Spleen (tissue), 11 donors: ENCODE measurements around the gene GFER. TPM values are rescaled to one million over a fixed set of nuclear protein-coding genes. Genes with fewer than 3 reads are reported as not detected.

Source experiments
- DNase-seq: peaks from one replicate; pipeline ENCODE4 v3.0.0-alpha.2; 2020
- H3K27ac ChIP-seq, 8 donors: fragments of 200-600 bp; sonication (generic) in 7 of 8; 1 replicate in 4 of 8; 2 replicates in 4 of 8; pipeline versions ENCODE4 v1.5.0 to v1.8.0; 2016 to 2021; ENCODE audit warnings: inconsistent platforms in 4 of 8, mild to moderate bottlenecking in 4 of 8, moderate library complexity in 1 of 8
- H3K27me3 ChIP-seq, 7 donors: fragments of 200-600 bp; sonication (generic) in 6 of 7; replicated peaks in 1 of 7; 1 replicate in 4 of 7; 2 replicates in 3 of 7; pipeline versions ENCODE4 v1.5.0 to v1.8.0; 2016 to 2021; ENCODE audit warnings: inconsistent platforms in 3 of 7, mild to moderate bottlenecking in 1 of 7
- H3K36me3 ChIP-seq, 6 donors: fragments of 200-600 bp; sonication (generic) in 5 of 6; 1 replicate in 4 of 6; 2 replicates in 2 of 6; pipeline versions ENCODE4 v1.5.0 to v1.8.0; 2016 to 2021; ENCODE audit warnings: inconsistent platforms in 2 of 6
- H3K4me1 ChIP-seq, 6 donors: fragments of 200-600 bp; sonication (generic) in 5 of 6; 1 replicate in 3 of 6; 2 replicates in 3 of 6; pipeline versions ENCODE4 v1.5.0 to v1.8.0; 2016 to 2021; ENCODE audit warnings: inconsistent platforms in 3 of 6
- H3K4me3 ChIP-seq, 8 donors: fragments of 200-600 bp; sonication (generic) in 7 of 8; 1 replicate in 4 of 8; 2 replicates in 4 of 8; pipeline versions ENCODE4 v1.5.0 to v1.8.0; 2016 to 2021; ENCODE audit warnings: inconsistent platforms in 4 of 8, mild to moderate bottlenecking in 4 of 8, moderate library complexity in 2 of 8
- H3K9me3 ChIP-seq, 8 donors: fragments of 200-600 bp; sonication (generic) in 7 of 8; 1 replicate in 4 of 8; 2 replicates in 4 of 8; pipeline versions ENCODE4 v1.5.0 to v1.8.0; 2016 to 2021; ENCODE audit warnings: inconsistent platforms in 4 of 8
- CTCF ChIP-seq, 11 experiments: fragments of 200-600 bp in 7 of 11; fragments of 450-650 bp in 4 of 11; sonication (generic) in 4 of 11; IDR thresholded peaks in 8 of 11; conservative IDR thresholded peaks in 3 of 11; 1 replicate in 7 of 11; 2 replicates in 4 of 11; pipeline versions ENCODE4 v1.4.0 to v1.8.0; 2016 to 2021; ENCODE audit warnings: antibody characterized with exemption in 11 of 11, inconsistent platforms in 4 of 11, mild to moderate bottlenecking in 1 of 11
- POLR2A ChIP-seq, 3 donors: fragments of 450-650 bp; IDR thresholded peaks; one replicate each; pipeline ENCODE4 v1.5.1; 2017; ENCODE audit warnings: antibody characterized with exemption in 3 of 3, mild to moderate bottlenecking in 1 of 3
- POLR2AphosphoS5 ChIP-seq, 3 donors: sonication (generic); formaldehyde crosslinking; IDR thresholded peaks; one replicate each; pipeline ENCODE4 v1.5.1; 2017; ENCODE audit warnings: antibody characterized with exemption in 3 of 3
- WGBS, 5 donors: extraction: QIAGEN DNeasy Blood & Tissue Kit in 3 of 5; methylation state at CpG; one replicate each; pipeline versions ENCODE4 v1.1.5 to v1.1.7; 2013 to 2018; 5-methylcytosine and 5-hydroxymethylcytosine counted together
- intact Hi-C: fragments of 100-400 bp; cut with DNase I; formaldehyde crosslinking; loops from one replicate; pipeline ENCODE4 v1.15.0; 2023; ENCODE audit warnings: low total_unique reads
- polyA plus RNA-seq, 3 donors: library from polyadenylated mRNA; stranded (reverse); fragments of 200-250 nt; gene quantifications; one replicate each; pipeline ENCODE4 v1.2.1, GENCODE V29; 2013
- total RNA-seq, 7 donors: library from RNA; depleted of rRNA in 3 of 7; stranded (reverse); fragments of >200 nt in 3 of 7; fragmentation: NEBNext Ultra II Directional in 4 of 7; extraction: Animal tissue kit (Norgen Biotek cat#: 25700) in 4 of 7; gene quantifications; one replicate each; pipeline versions ENCODE4 v1.1.0 to v1.2.1, GENCODE V29; 2016 to 2021
- donor health status: healthy with polysubstance abuse.
- donor health status: DM: no; HTN: no; CAD: no; lungs with moderate emphysema.
- donor health status: DM: no; HTN: no; CAD: no.
- donor health status: Bipolar disorder and iron deficiency.
- donor health status: healthy.
- donor health status: DM: no; HTN: no; CAD: no.
- donor health status: DM: yes; HTN: yes; CAD: no.

Gene GFER
- total and polyA plus RNA-seq, 10 donors: 9.6 to 36.0 (median 22.8) TPM

DNA sequence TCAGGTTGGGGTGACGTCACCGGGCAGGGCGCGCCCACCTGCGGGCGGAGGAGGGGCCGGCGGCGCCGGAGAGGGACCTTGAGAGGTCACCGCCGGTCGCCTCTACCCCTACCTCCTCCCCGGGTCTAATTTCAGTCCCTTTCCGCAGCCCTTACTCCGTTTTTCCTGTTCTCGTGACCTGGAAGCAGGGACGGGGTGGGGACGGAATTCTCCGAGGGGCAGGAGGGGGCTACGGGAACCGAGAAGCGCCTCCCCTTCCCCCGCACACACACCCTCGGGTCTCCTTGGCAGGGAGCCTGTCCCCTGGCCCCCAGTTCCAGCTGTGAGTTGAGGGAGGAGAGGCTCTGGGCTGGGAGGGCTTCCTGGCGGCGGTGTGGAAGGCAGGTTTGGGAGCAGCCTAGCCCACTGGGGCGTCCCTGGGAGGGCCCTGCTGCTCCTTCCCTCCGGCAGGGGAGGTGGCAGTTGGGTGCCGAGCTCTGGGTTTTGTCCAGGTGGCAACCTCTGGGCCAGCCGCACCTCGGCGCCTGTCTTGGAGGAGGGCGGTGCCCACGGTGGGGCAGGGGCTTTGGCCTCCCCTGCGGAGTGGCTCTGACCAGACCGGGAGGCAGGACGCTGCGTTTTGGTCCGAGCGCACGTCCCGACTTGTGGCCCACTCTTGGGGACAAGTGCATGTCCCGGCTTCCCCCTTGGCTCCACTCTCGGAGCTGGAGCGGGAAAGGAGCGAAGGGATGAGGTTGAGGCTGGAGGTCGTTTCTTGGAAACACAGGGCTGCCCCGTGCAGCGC lies 6.5 kb downstream of the GFER start:
- Histone ChIP-seq H3K4me3 (peak overlapping the region; percentile 16 to 72 (median 35)), H3K36me3 (peaks cover 0 to 19% (median 14%) of the 10 kb centered on the region in 6 donors), H3K4me1 (peaks cover 11 to 50% (median 33%) of the 10 kb centered on the region in 6 donors), H3K9me3 (peaks cover 0 to 5% (median 0%) of the 10 kb centered on the region in 8 donors), H3K27me3 (peaks cover 0 to 39% (median 23%) of the 10 kb centered on the region in 7 donors), H3K27ac (peak overlapping the region in 7 of 8 donors; percentile 27 to 93 (median 84))
- 1 to 4% (median 3%) methylated on average over 31 to 49 of the region's 50 CpGs for WGBS, 5 donors
- TF ChIP-seq POLR2A (IDR thresholded peaks at IDR 0.05) (no peak), POLR2AphosphoS5 (IDR thresholded peaks at IDR 0.05) (peak; percentile 31 to 61 (median 50))
- intact Hi-C loops: no loop called here
- DNase-seq: peak; percentile 90

DNA sequence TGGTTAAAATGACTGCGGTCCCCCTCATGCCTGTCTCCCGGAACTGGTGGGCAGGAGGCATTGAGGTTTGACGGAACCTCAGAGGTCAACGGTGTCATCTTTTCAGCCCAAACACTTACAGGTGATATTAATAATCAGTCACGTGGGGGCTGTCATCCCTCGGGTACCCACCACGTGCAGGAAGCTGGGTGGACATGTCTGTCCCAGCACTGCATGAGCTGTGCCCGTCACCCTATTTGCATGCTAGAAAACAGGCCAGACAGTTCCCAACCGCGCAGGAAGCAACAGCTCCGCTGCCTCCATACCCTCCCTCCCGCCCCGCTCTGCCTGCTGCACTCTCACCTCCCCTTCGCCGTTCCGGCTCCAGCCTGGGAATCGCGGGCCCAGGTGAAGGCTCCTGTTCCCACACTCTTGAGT lies 7.2 kb downstream of the GFER start:
- peak overlapping the region in 7 of 8 donors; percentile 27 to 72 (median 38) for H3K4me3 ChIP-seq
- peaks cover 0 to 5% (median 0%) of the 10 kb centered on the region in 8 donors for H3K9me3 ChIP-seq
- peak; percentile 90 for DNase-seq
- peaks cover 0 to 14% (median 8%) of the 10 kb centered on the region in 6 donors for H3K36me3 ChIP-seq
- H3K4me1 ChIP-seq: peaks cover 11 to 47% (median 30%) of the 10 kb centered on the region in 6 donors
- peak overlapping the region in 7 of 8 donors; percentile 70 to 93 (median 84) for H3K27ac ChIP-seq
- 0 to 8% (median 2%) methylated on average over 6 to 18 of the region's 18 CpGs for WGBS, 5 donors
- intact Hi-C loops: no loop called here
- peaks cover 0 to 39% (median 23%) of the 10 kb centered on the region in 7 donors for H3K27me3 ChIP-seq
- TF ChIP-seq CTCF (IDR thresholded peaks at IDR 0.05 in 8 of 11, conservative IDR thresholded peaks at IDR 0.05 in 3 of 11): no peak
- peak; percentile 33 to 83 (median 81) for TF ChIP-seq POLR2AphosphoS5 (IDR thresholded peaks at IDR 0.05)
- peak in 2 of 3 donors; percentile 6 to 14 for TF ChIP-seq POLR2A (IDR thresholded peaks at IDR 0.05)

DNA sequence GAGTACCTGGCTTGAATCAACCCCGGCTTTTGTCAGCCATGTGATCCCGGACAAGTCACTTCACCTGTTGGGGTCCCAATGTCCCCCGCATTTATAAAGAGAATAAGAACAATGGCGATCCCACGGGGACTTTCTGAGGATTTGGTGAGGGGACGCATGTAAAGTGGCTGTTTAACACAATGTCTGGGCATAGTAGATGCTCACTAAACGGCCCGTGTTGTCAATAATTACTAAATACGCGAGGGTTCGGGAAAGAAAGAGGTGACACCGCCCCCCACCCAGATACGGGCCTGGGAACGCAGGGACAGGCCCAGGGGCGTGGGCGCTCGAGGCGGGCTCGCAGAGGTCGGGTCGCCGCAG lies 7.6 kb downstream of the GFER start:
- WGBS, 5 donors: 9 to 21% (median 11%) methylated on average over 11 to 22 of the region's 22 CpGs
- H3K4me1 ChIP-seq: peaks cover 11 to 47% (median 30%) of the 10 kb centered on the region in 6 donors
- no peak for TF ChIP-seq POLR2AphosphoS5 (IDR thresholded peaks at IDR 0.05)
- H3K9me3 ChIP-seq: peaks cover 0 to 5% (median 0%) of the 10 kb centered on the region in 8 donors
- H3K36me3 ChIP-seq: peaks cover 0 to 14% (median 5%) of the 10 kb centered on the region in 6 donors
- peak overlapping the region; percentile 70 to 93 (median 82) for H3K27ac ChIP-seq
- no peak for DNase-seq
- H3K27me3 ChIP-seq: peaks cover 0 to 39% (median 23%) of the 10 kb centered on the region in 7 donors
- peak overlapping the region; percentile 27 to 72 (median 36) for H3K4me3 ChIP-seq
- intact Hi-C loops: no loop called here

DNA sequence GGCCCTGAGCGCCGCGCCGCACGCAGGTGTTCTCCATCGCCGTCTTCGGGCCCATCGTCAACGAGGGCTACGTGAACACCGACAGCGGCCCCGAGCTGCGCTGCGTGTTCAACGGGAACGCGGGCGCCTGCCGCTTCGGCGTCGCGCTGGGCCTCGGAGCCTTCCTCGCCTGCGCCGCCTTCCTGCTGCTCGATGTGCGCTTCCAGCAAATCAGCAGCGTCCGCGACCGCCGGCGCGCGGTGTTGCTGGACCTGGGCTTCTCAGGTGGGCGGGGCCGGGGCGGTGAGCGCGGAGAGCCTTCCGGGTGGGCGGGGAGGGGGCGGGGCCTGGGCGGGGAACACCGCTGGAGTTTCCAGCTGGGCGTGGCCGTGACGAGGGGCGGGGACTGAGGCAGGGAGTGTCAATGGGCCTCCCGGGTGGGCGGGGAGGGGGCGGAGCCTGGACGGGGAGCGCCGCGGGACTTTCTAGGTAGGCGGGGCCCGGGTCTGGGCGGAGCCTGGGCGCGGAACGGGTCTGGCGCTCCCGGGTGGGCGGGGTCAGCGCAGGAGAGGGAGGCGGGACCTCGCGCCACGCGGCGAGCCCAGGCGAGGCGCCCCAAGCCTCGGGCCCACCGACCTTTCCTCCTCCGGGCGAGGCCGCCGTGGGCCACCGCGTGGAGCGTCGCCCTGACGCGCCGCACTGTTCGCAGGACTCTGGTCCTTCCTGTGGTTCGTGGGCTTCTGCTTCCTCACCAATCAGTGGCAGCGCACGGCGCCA lies 8.1 kb downstream of the GFER start:
- intact Hi-C loops: no loop called here
- peaks cover 11 to 47% (median 30%) of the 10 kb centered on the region in 6 donors for H3K4me1 ChIP-seq
- peaks cover 0 to 39% (median 23%) of the 10 kb centered on the region in 7 donors for H3K27me3 ChIP-seq
- H3K9me3 ChIP-seq: peaks cover 0 to 5% (median 0%) of the 10 kb centered on the region in 8 donors
- DNase-seq: peak; percentile 98
- H3K4me3 ChIP-seq: peak overlapping the region; percentile 27 to 72 (median 36)
- peaks cover 0 to 14% (median 5%) of the 10 kb centered on the region in 6 donors for H3K36me3 ChIP-seq
- 4 to 6% (median 5%) methylated on average over 41 to 96 of the region's 96 CpGs; no CpG with 5 or more reads in 1 of the 5 donors for WGBS, 5 donors
- TF ChIP-seq CTCF (IDR thresholded peaks at IDR 0.05 in 8 of 11, conservative IDR thresholded peaks at IDR 0.05 in 3 of 11) (peak in 2 of 11 experiments; percentile 15 to 36), POLR2AphosphoS5 (IDR thresholded peaks at IDR 0.05) (peak; percentile 89 to 92 (median 91)), POLR2A (IDR thresholded peaks at IDR 0.05) (no peak)
- peak overlapping the region; percentile 70 to 93 (median 82) for H3K27ac ChIP-seq
